GM12875 (cell line): ENCODE results near the gene TRAPPC6A.

Source experiments
- H3K4me3 ChIP-seq: one replicate; pipeline ENCODE4 v1.5.1; 2011; ENCODE audit warnings: low read depth, low read length, control low read depth
- CTCF ChIP-seq: IDR thresholded peaks from 2 replicates; pipeline ENCODE4 v1.5.1; 2011; ENCODE audit warnings: low read depth, mild to moderate bottlenecking, control low read depth, inconsistent platforms, low read length, moderate library complexity, borderline replicate concordance; ENCODE audit not compliant: insufficient read depth

The TRAPPC6A gene

GRCh38 chr19:45151821-45152503 is 26.1 kb downstream of the TRAPPC6A start:
- H3K4me3 ChIP-seq: no peak overlapping the region
- TF ChIP-seq CTCF: no peak

- no peak overlapping the region for H3K4me3 ChIP-seq
- TF ChIP-seq CTCF: no peak
Observed at GRCh38 chr19:45151320-45151719, 26.7 kb downstream of the TRAPPC6A start.

- H3K4me3 ChIP-seq: no peak overlapping the region
- no peak for TF ChIP-seq CTCF
Observed at GRCh38 chr19:45150751-45151281, 27.2 kb downstream of the TRAPPC6A start.

GRCh38 chr19:45150180-45150579 is 27.9 kb downstream of the TRAPPC6A start:
- TF ChIP-seq CTCF: no peak
- H3K4me3 ChIP-seq: no peak overlapping the region

- no peak for TF ChIP-seq CTCF
- no peak overlapping the region for H3K4me3 ChIP-seq
Observed at GRCh38 chr19:45149129-45149528, 28.9 kb downstream of the TRAPPC6A start.

GRCh38 chr19:45147835-45148676 is 30.0 kb downstream of the TRAPPC6A start:
- no peak for TF ChIP-seq CTCF
- no peak overlapping the region for H3K4me3 ChIP-seq

- H3K4me3 ChIP-seq: no peak overlapping the region
- TF ChIP-seq CTCF: no peak
Observed at GRCh38 chr19:45146741-45147205, 31.3 kb downstream of the TRAPPC6A start.
